GM03348 (cell line): Measurements from ENCODE around the gene OST4.
"Not testable (repeated sequence)": the region's sequence is repeated elsewhere in the genome, so short reads cannot be mapped to it uniquely, and the experiment has no call there.

ENCODE experiments used
- DNase-seq: peaks from one replicate; pipeline ENCODE4 v3.0.0; 2012; ENCODE audit warnings: low spot score

Gene OST4

GRCh38 chr2:27071277-27071989, at the start of gene OST4:
Gene OST4, minus strand, starts transcription at chr2:27071654.
- peak; percentile 97 for DNase-seq

GRCh38 chr2:27119330-27119670, 47.8 kb upstream of the OST4 start:
- not testable (repeated sequence) for DNase-seq

- DNase-seq: peak; percentile 72
Observed at GRCh38 chr2:27118525-27119329, 47.3 kb upstream of the OST4 start, which contains the start of gene CGREF1. Gene CGREF1, minus strand, starts transcription at chr2:27119128. Its CDS starts 14,762 bp downstream, at chr2:27104366.

GRCh38 chr2:27117995-27118524, 46.6 kb upstream of the OST4 start:
- DNase-seq: peak; percentile 18

GRCh38 chr2:27115519-27115918, 44.1 kb upstream of the OST4 start:
- DNase-seq: no peak

- DNase-seq: not testable (repeated sequence)
Observed at GRCh38 chr2:27111392-27112078, 40.1 kb upstream of the OST4 start.

- not testable (repeated sequence) for DNase-seq
Observed at GRCh38 chr2:27110603-27111352, 39.3 kb upstream of the OST4 start.

- DNase-seq: no peak
Observed at GRCh38 chr2:27109083-27109482, 37.6 kb upstream of the OST4 start.

- DNase-seq: no peak
Observed at GRCh38 chr2:27108221-27108620, 36.8 kb upstream of the OST4 start.

GRCh38 chr2:27105981-27106380, 34.5 kb upstream of the OST4 start:
- no peak for DNase-seq

GRCh38 chr2:27102329-27102728, 30.9 kb upstream of the OST4 start:
- DNase-seq: no peak

GRCh38 chr2:27100036-27100435, 28.6 kb upstream of the OST4 start:
- DNase-seq: no peak

- DNase-seq: no peak
Observed at GRCh38 chr2:27099334-27099955, 28.0 kb upstream of the OST4 start.

- no peak for DNase-seq
Observed at GRCh38 chr2:27097341-27097740, 25.9 kb upstream of the OST4 start.

GRCh38 chr2:27096748-27097297, 25.4 kb upstream of the OST4 start:
- no peak for DNase-seq

GRCh38 chr2:27095745-27096651, 24.5 kb upstream of the OST4 start:
- peak; percentile 83 for DNase-seq

- DNase-seq: no peak
Observed at GRCh38 chr2:27095427-27095744, 23.9 kb upstream of the OST4 start.

GRCh38 chr2:27094353-27094984, 23.0 kb upstream of the OST4 start:
- no peak for DNase-seq
